ENCODE data around the gene TMEM132D. TPM values are rescaled to one million over a fixed set of nuclear protein-coding genes. Genes with fewer than 3 reads are reported as not detected.

TMEM132D gene
- total RNA-seq, 1 donor: under 0.01 TPM

- Histone ChIP-seq H3K4me1 (ENCODE audit: insufficient read depth, low read length) (no peaks in the 10 kb centered on the region), H3K4me3 (ENCODE audit: low read length) (no peak overlapping the region), H3K9me3 (ENCODE audit: low read depth, low read length) (no peaks in the 10 kb centered on the region), H3K27me3 (ENCODE audit: insufficient read depth, low read length) (no peaks in the 10 kb centered on the region)
Measured at GRCh38 chr12:129530517-129530916, 373.3 kb downstream of the TMEM132D start.

DNA sequence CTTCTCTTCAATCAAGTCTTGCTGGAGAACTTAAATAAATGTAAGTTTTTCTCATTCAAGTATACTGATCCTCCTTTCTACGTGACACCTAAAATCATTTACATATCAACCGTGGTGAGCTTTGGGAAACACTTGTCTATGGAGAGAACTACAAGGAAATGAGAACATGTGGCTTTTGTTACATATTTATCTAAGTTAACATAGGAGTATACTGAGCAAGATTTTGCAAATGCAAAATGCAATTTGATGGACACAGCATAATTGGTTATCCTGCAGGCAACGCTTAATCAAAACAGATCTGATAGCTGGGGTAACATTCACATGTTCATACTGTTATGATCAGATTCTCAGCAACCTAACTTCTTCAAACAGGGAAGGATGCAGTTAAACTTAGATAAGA lies 376.3 kb downstream of the TMEM132D start:
- Histone ChIP-seq H3K4me3 (ENCODE audit: low read length) (no peak overlapping the region), H3K27me3 (ENCODE audit: insufficient read depth, low read length) (no peaks in the 10 kb centered on the region), H3K4me1 (ENCODE audit: insufficient read depth, low read length) (no peaks in the 10 kb centered on the region), H3K9me3 (ENCODE audit: low read depth, low read length) (no peaks in the 10 kb centered on the region)

DNA sequence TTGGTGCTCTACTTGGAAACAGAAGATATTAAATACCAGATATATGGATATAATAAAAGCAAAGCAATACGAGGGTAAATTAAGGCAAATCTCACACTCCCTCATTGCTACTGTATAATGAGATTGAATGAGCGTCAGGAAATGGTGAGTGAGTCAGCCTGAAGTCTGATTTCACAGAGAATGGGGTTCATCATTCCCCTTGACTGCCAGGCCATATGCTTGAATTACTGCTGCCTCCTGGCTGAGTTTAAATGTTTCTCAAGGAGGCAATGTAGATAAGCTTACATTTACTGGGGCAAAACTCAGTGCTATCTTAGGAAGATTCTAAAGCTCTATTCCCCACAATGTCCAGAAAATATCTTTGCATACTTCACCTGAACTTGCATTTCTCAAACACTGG lies 380.2 kb downstream of the TMEM132D start:
- no peaks in the 10 kb centered on the region for H3K9me3 ChIP-seq (ENCODE audit: low read depth, low read length)
- H3K4me3 ChIP-seq (ENCODE audit: low read length): no peak overlapping the region
- no peaks in the 10 kb centered on the region for H3K27me3 ChIP-seq (ENCODE audit: insufficient read depth, low read length)
- H3K4me1 ChIP-seq (ENCODE audit: insufficient read depth, low read length): no peaks in the 10 kb centered on the region

DNA sequence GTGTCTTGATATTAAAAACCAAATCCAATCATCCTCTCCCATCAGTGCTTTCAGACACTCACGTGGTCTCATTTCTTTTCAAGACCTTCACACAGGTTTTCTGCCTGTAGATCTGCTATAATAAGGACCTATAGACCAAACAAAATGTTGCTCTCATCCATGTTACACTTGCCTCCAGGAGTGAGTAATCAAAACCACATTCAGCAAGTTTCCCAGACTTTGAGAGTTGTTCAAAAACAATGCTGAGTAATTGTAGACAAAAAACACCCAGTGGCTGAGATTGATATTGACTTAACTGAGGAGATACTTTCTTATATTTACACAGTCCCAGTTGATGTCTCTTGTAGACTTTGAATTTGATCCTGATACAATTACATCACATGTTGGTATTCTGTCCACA lies 383.1 kb downstream of the TMEM132D start:
- Histone ChIP-seq H3K27me3 (ENCODE audit: insufficient read depth, low read length) (no peaks in the 10 kb centered on the region), H3K9me3 (ENCODE audit: low read depth, low read length) (no peaks in the 10 kb centered on the region), H3K4me3 (ENCODE audit: low read length) (no peak overlapping the region), H3K4me1 (ENCODE audit: insufficient read depth, low read length) (no peaks in the 10 kb centered on the region)

DNA sequence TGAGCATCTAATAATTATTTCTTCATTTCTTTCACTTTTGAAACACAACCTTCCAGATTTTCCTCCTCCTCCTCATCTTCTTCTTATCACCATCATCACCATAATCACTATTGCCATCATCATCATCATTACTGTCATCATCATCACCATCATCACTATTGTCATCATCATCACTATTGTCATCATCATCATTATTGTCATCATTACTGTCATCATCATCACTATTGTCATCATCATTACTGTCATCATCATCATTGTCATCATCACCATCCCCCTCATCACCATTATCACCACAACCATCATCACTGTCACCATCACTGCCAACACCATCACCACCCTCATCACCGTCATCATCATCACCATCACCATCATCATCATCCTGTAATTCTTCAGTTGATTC lies 400.0 kb downstream of the TMEM132D start:
- no peaks in the 10 kb centered on the region for H3K27me3 ChIP-seq (ENCODE audit: insufficient read depth, low read length)
- no peaks in the 10 kb centered on the region for H3K4me1 ChIP-seq (ENCODE audit: insufficient read depth, low read length)
- H3K9me3 ChIP-seq (ENCODE audit: low read depth, low read length): no peaks in the 10 kb centered on the region
- H3K4me3 ChIP-seq (ENCODE audit: low read length): no peak overlapping the region

- H3K4me1 ChIP-seq (ENCODE audit: insufficient read depth, low read length): no peaks in the 10 kb centered on the region
- H3K27me3 ChIP-seq (ENCODE audit: insufficient read depth, low read length): no peaks in the 10 kb centered on the region
- no peaks in the 10 kb centered on the region for H3K9me3 ChIP-seq (ENCODE audit: low read depth, low read length)
- H3K4me3 ChIP-seq (ENCODE audit: low read length): no peak overlapping the region
Measured at GRCh38 chr12:129496226-129496625, 407.6 kb downstream of the TMEM132D start.

DNA sequence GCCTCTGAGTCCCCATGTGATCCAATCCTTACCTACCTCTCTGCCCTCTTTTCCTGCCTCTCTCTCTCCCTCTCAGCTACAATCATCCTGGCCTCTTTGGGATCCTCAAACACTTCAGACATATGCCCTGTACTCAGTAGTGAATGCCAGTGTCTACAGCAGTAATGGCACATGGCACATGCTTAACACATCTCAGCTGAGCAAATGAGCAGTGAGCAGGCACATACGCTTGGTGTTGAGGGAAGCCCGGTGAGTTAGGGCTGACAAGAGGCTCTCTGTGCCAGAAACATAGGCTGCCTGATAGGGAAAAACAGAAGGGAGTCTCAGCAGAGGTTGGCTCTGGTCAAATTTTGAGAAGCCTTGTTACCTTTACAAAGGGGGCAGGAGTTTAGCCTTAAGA lies 409.1 kb downstream of the TMEM132D start:
- Histone ChIP-seq H3K9me3 (ENCODE audit: low read depth, low read length) (no peaks in the 10 kb centered on the region), H3K4me3 (ENCODE audit: low read length) (no peak overlapping the region), H3K27me3 (ENCODE audit: insufficient read depth, low read length) (no peaks in the 10 kb centered on the region), H3K4me1 (ENCODE audit: insufficient read depth, low read length) (no peaks in the 10 kb centered on the region)

GRCh38 chr12:129494260-129494659 lies 409.6 kb downstream of the TMEM132D start:
- Histone ChIP-seq H3K4me3 (ENCODE audit: low read length) (no peak overlapping the region), H3K9me3 (ENCODE audit: low read depth, low read length) (no peaks in the 10 kb centered on the region), H3K4me1 (ENCODE audit: insufficient read depth, low read length) (no peaks in the 10 kb centered on the region), H3K27me3 (ENCODE audit: insufficient read depth, low read length) (no peaks in the 10 kb centered on the region)

- H3K4me3 ChIP-seq (ENCODE audit: low read length): no peak overlapping the region
- H3K27me3 ChIP-seq (ENCODE audit: insufficient read depth, low read length): no peaks in the 10 kb centered on the region
- no peaks in the 10 kb centered on the region for H3K9me3 ChIP-seq (ENCODE audit: low read depth, low read length)
- H3K4me1 ChIP-seq (ENCODE audit: insufficient read depth, low read length): no peaks in the 10 kb centered on the region
Measured at GRCh38 chr12:129489100-129489676, 414.6 kb downstream of the TMEM132D start.

GRCh38 chr12:129486931-129487330 lies 416.9 kb downstream of the TMEM132D start:
- H3K27me3 ChIP-seq (ENCODE audit: insufficient read depth, low read length): no peaks in the 10 kb centered on the region

DNA sequence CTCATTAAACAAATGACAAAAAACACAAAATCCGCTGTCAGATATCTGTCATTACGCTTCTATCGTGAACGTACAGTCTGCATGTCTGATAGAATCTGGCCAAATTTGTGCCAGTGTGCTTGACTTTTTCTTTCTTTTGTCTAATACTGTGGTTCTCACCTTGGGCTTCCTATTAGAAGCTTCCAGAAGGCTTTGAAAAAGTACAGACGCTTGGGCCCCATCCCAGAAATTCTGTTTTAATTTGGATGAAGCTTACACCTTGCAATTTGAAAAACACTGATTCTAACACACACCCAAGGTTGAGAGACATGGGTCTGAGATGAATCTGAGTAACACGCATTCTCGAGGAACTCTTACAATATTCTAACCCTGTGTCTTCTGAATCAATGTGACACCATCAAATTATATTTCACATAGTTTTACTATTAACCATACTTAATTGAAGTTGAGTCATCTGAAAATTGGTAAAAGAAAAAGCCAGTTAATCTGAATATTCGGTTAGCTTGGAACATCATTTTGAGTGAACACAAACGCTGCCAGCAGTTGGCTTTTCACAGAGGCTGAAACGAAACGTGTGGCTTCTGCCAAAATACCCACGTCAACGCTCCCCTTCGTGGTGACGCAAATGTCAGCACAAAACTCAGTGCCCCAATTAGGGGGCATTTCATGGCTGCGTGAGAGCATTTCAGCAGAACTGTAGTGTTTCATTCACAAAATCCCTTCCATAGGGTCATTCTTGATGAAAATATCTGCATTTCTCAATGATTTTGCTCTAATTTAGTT lies 420.5 kb downstream of the TMEM132D start:
- no peak overlapping the region for H3K4me3 ChIP-seq (ENCODE audit: low read length)
- no peaks in the 10 kb centered on the region for H3K27me3 ChIP-seq (ENCODE audit: insufficient read depth, low read length)
- H3K9me3 ChIP-seq (ENCODE audit: low read depth, low read length): no peaks in the 10 kb centered on the region
- H3K4me1 ChIP-seq (ENCODE audit: insufficient read depth, low read length): no peaks in the 10 kb centered on the region

More at GRCh38 chr12:129486931-129487330, 416.9 kb downstream of the TMEM132D start:
- Histone ChIP-seq H3K4me3 (ENCODE audit: low read length) (no peak overlapping the region), H3K4me1 (ENCODE audit: insufficient read depth, low read length) (no peaks in the 10 kb centered on the region), H3K9me3 (ENCODE audit: low read depth, low read length) (no peaks in the 10 kb centered on the region)

- Histone ChIP-seq H3K9me3 (ENCODE audit: low read depth, low read length) (no peaks in the 10 kb centered on the region), H3K4me3 (ENCODE audit: low read length) (no peak overlapping the region), H3K27me3 (ENCODE audit: insufficient read depth, low read length) (no peaks in the 10 kb centered on the region), H3K4me1 (ENCODE audit: insufficient read depth, low read length) (no peaks in the 10 kb centered on the region)
Measured at GRCh38 chr12:129481921-129482320, 421.9 kb downstream of the TMEM132D start.

GRCh38 chr12:129470196-129470595 lies 433.6 kb downstream of the TMEM132D start:
- Histone ChIP-seq H3K27me3 (ENCODE audit: insufficient read depth, low read length) (no peaks in the 10 kb centered on the region), H3K4me1 (ENCODE audit: insufficient read depth, low read length) (no peaks in the 10 kb centered on the region), H3K4me3 (ENCODE audit: low read length) (no peak overlapping the region), H3K9me3 (ENCODE audit: low read depth, low read length) (no peaks in the 10 kb centered on the region)

GRCh38 chr12:129467726-129468125 lies 436.1 kb downstream of the TMEM132D start:
- no peaks in the 10 kb centered on the region for H3K9me3 ChIP-seq (ENCODE audit: low read depth, low read length)
- H3K4me3 ChIP-seq (ENCODE audit: low read length): no peak overlapping the region
- no peaks in the 10 kb centered on the region for H3K4me1 ChIP-seq (ENCODE audit: insufficient read depth, low read length)
- H3K27me3 ChIP-seq (ENCODE audit: insufficient read depth, low read length): no peaks in the 10 kb centered on the region

GRCh38 chr12:129467289-129467688 lies 436.5 kb downstream of the TMEM132D start:
- no peaks in the 10 kb centered on the region for H3K4me1 ChIP-seq (ENCODE audit: insufficient read depth, low read length)
- H3K9me3 ChIP-seq (ENCODE audit: low read depth, low read length): no peaks in the 10 kb centered on the region
- H3K27me3 ChIP-seq (ENCODE audit: insufficient read depth, low read length): no peaks in the 10 kb centered on the region
- H3K4me3 ChIP-seq (ENCODE audit: low read length): no peak overlapping the region

DNA sequence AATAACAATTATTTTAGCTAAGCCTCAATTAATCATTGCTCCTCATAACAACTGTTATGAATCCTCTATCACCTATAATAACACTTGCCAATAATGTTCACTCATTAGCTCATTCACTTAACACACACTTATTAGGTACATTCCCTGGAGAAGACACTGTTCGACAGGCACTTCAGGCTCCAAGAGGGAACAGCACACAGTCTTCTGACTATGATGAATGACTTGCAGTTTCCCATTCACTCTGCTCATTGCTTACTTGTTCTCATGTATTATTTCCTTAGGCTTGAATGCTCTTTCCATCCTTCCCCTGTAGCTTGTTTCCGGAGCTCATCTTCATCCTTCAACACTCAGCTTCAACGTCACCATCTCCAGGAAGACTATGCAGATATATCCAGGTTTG lies 437.3 kb downstream of the TMEM132D start:
- H3K9me3 ChIP-seq (ENCODE audit: low read depth, low read length): no peaks in the 10 kb centered on the region
- H3K27me3 ChIP-seq (ENCODE audit: insufficient read depth, low read length): no peaks in the 10 kb centered on the region

More for the DNA sequence above, 437.3 kb downstream of the TMEM132D start:
- Histone ChIP-seq H3K4me1 (ENCODE audit: insufficient read depth, low read length) (no peaks in the 10 kb centered on the region), H3K4me3 (ENCODE audit: low read length) (no peak overlapping the region)
